Endometrial microvascular endothelial cells (primary cell): ENCODE measurements around the gene LAMA3. TPM values are rescaled to one million over a fixed set of nuclear protein-coding genes. Genes with fewer than 3 reads are reported as not detected.

ENCODE experiments used
- in situ Hi-C: cut with HindIII; loops from 2 replicates; pipeline ENCODE4 v1.10.0; 2017; ENCODE audit warnings: low sequenced_read_pairs, low pct_unique_long_range_greater_than_20kb; ENCODE audit errors: inconsistent ontology term
- total RNA-seq: library from RNA; depleted of rRNA; stranded (reverse); fragments of >200 nt; gene quantifications from one replicate; pipeline ENCODE4 v1.2.3, GENCODE V29; 2015; ENCODE audit errors: inconsistent ontology term

The LAMA3 gene
- total RNA-seq, 1 donor from 2014 or later = 9.7 TPM

DNA sequence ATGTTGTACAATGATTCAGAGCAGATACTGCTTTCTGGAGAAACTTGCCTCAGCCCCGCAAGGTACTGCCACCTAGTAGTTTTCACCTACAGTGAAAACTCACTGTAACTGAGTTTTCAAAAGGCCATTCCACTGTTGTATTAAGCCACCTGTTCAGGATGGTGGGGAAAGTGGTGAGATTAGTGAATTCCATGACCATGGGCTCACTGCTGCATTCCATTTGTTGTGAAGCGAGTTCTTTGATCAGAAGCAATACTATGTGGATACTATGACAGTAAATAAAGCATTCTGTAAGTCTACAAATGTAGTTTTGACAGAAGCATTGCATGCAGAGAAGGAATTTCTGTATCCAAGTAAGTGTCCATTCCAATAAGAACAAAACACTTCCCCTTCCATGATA is 113.6 kb downstream of the LAMA3 start:
- in situ Hi-C loops = no loop called here

GRCh38 chr18:23803755-23804154 is 114.5 kb downstream of the LAMA3 start:
- in situ Hi-C loops = no loop called here

DNA sequence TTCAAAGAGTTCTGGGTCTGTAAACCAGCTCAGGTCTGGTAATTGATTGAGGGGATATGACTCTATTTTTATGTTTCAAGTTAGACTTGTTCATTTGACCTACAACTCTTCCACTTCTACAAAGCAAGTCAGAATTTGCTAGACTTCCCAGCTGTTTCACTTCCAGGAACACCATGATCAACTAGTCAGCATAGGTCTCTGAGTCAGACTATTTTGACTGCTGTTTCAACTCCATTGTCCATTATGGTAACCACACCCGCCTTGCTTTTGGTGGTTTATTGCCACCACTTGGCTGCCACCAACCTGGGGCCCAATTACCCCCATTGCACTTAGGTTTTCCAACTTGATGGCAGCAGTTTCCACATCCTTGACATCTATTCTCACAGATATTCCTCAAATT is 116.6 kb downstream of the LAMA3 start:
- in situ Hi-C loops = no loop called here

DNA sequence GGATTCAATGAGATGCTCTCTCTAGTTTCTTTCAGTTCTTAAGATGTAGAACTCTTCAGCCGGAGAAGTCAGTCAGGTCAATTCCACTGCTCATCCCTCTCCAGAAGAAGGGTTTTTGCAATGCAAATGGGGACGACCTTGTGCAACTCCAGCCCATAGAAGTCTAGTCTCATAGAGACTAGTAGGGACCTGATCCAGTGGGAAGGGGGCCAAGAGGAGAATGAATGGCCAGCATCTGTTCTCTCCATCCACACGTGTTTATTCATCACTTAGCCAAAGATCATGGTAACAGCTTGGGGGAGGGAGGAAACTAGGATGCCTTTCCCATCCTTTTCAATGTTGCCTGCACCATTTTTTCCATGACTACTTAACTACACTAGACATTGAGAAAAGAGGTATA is 120.2 kb downstream of the LAMA3 start:
- in situ Hi-C loops = no loop called here

DNA sequence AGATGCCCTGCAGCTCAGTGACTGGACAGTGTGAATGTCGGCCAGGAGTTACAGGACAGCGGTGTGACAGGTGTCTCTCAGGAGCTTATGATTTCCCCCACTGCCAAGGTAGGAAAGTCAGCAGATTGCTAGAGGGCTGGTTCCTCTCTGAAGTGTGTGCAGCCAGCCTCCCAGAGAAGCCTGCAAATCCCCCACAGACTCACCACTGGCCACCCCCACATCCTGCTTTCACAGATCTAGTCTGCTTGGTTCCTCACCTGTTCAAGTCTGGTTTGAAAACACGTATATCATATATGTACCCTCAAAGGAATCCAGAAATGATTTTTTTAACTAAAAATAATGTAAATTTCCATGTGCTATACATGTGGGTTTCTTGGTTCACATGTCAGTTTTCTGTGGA is 121.1 kb downstream of the LAMA3 start:
- in situ Hi-C loops = no loop called here

DNA sequence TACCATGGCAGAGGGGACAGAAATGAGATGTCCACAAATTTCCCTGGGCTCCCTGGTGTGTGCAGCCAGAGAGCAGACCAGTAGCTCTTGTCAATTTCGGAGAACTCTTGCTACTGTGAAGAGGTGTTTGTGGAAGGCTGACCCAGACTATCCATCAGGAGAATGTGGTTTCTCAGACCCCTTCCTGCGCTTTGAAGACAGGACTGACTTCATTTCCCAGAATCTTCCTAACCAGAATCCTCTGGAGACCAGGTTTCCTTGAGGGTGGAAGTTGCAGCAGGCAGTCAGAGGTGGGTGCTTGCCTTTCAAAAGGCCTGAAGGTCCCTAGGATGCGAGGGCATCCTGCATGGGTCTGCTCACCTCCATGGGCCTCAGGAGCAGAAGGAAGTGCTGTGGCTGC is 121.9 kb downstream of the LAMA3 start:
- in situ Hi-C loops = no loop called here

DNA sequence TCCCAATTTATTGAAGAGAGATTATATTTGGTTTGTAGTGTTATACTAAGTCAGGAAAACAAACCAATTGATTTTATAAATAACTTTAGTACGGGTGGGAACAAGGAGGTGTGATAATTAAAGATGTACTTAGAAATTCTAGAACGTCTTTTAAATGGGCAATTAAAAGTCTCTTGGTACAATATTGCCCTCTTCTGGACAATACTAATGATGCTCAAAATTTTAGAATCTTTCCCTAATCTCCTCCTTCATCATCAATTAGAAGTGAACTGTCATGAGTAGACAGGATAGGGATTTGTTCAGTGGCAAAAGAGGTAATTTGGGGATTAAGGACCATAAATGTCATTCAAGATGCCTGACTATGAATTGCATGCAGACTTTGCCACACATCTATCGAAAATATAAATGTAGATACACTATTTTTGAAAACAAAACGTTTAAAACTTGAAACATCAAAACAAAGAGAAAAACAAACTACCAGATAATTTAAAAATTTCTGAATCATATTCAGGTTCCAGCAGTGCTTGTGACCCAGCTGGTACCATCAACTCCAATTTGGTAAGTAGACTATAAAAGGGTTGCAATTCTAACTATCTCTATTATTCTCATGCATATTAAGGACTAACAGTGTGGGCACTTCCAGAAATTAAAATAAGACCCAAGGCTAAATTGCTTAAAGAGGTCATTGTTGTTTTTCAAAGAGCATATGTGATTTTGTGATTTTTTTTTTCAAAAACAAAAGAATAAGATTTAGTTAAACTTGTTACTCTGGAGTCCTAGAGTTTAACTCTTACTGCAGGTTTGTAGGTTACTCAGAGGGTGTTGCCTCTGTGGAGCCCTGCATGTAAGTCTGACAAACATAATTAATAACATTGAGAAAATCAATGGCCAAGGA is 123.5 kb downstream of the LAMA3 start:
- in situ Hi-C loops = no loop called here

- in situ Hi-C loops = no loop called here
Observed at GRCh38 chr18:23814991-23815614, 125.8 kb downstream of the LAMA3 start.

GRCh38 chr18:23816021-23816420 is 126.8 kb downstream of the LAMA3 start:
- in situ Hi-C loops = no loop called here

GRCh38 chr18:23816740-23817139 is 127.5 kb downstream of the LAMA3 start:
- in situ Hi-C loops = no loop called here

DNA sequence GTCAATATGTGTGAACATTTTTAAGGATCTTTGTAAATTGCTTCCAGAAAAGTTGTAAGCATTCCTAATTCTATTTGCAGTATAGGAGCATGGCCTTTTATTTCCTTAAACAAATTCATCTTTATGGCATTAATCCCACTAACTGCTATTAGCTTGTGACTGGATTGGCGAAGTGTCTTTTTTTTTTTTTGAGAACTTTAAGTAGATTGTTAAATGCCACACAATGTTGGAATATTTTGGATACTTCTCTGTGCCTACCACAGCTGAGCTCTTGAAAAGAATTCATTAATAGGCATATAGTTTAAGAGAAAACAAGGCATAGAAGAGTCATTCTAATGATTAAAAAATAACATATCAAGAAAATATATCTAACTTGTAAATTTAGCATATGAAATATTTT is 129.7 kb downstream of the LAMA3 start:
- in situ Hi-C loops = no loop called here

- in situ Hi-C loops = no loop called here
Observed at GRCh38 chr18:23822590-23823385, 133.5 kb downstream of the LAMA3 start.

DNA sequence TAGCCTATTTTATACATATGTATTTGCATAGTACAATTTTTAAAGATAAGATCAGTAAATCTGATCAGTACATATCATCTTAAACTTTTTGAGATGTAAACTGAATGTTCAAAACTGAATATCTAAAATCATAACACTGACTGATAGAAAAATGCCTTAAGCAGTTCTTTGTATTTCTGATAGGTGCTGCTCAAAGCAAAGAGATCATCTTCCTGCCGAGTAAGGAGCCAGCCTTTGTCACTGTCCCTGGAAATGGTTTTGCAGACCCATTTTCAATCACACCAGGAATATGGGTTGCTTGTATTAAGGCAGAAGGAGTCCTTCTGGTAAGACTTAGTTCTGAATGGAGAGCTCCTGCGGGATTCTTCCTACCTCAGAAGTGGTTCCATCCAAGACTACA is 135.0 kb downstream of the LAMA3 start:
- in situ Hi-C loops = no loop called here

DNA sequence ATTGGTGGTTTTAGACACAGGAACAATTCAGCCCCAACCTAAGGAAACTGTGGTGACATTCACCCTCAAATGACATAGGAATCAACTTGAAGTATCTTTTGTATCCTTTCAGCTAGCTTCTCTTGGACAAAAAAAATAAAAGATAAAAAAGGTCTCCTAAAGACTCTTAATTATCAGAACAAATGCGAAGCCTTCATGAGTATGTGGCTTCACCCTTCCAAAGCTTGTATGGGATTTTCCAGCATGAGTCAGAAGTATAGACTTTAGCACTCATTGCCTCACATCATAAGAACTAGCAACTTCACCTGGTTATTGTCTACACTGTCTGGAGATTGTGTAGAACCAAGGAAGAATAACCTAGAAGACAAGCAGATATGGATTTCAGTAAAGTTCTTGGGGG is 135.4 kb downstream of the LAMA3 start:
- in situ Hi-C loops = no loop called here

- in situ Hi-C loops = no loop called here
Observed at GRCh38 chr18:23825496-23825895, 136.2 kb downstream of the LAMA3 start.

DNA sequence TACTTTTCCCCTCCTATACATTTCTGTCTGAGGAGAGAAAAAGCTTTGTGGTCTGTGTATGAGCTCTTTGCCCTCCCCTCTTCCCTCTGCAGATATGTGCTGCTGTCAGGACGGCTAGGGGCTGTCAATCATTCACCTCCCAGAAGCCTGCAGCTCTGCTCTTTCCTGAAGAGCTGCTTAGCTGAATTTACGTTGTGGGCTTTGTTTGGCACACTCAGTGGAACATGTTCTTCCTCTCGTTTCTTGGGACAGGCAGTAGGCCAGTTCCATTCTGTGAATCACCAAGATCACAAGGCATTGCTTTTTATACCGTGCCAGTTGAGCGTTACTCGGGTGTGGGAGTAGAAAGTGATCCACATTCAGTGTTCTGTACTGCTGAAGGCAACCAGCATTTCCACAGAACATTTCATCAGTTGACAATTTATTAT is 136.7 kb downstream of the LAMA3 start:
- in situ Hi-C loops = no loop called here

GRCh38 chr18:23826850-23827620 is 137.8 kb downstream of the LAMA3 start:
- in situ Hi-C loops = no loop called here

- in situ Hi-C loops = no loop called here
Observed at GRCh38 chr18:23827681-23828080, 138.4 kb downstream of the LAMA3 start.

DNA sequence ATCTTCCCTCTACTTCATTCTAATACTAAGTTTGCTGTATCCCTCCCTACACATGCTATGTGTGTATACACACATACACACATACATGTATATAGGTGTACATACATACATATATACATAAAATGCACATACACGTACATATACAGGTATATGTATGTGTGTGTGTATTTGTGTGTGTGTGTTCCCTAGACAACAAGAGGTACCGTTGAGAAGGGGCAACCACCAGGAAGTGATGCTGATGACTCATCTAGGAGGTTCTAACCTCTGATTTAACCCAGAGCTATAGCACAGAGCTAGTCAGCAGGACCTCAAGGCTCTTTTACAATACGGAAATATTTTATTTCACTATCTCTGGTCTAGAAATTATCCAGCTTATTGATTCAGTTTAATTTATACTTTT is 139.2 kb downstream of the LAMA3 start:
- in situ Hi-C loops = no loop called here
